Colonic mucosa (tissue), 4 donors: Measurements from ENCODE around the gene KDF1. TPM values are rescaled to one million over a fixed set of nuclear protein-coding genes. Genes with fewer than 3 reads are reported as not detected.
"Not testable (repeated sequence)": the region's sequence is repeated elsewhere in the genome, so short reads cannot be mapped to it uniquely, and the experiment has no call there.

Experiments
- DNase-seq: peaks from one replicate; pipeline ENCODE4 v3.0.0-alpha.2; 2020
- H3K27ac ChIP-seq: fragments of 200-600 bp; one replicate; pipeline ENCODE4 v1.8.0; 2021
- H3K27me3 ChIP-seq: fragments of 200-600 bp; one replicate; pipeline ENCODE4 v1.8.0; 2021
- H3K36me3 ChIP-seq: fragments of 200-600 bp; one replicate; pipeline ENCODE4 v1.8.0; 2021
- H3K4me1 ChIP-seq: fragments of 200-600 bp; one replicate; pipeline ENCODE4 v1.8.0; 2021; ENCODE audit warnings: mild to moderate bottlenecking
- H3K4me3 ChIP-seq: fragments of 200-600 bp; one replicate; pipeline ENCODE4 v1.8.0; 2021
- H3K9ac ChIP-seq, 2 donors: one replicate each; pipeline ENCODE4 v1.7.0; 2013; ENCODE audit warnings: control low read depth in 2 of 2, low read depth in 2 of 2, low read length in 2 of 2
- H3K9me3 ChIP-seq: fragments of 200-600 bp; one replicate; pipeline ENCODE4 v1.8.0; 2021
- CTCF ChIP-seq: fragments of 200-600 bp; IDR thresholded peaks from one replicate; pipeline ENCODE4 v1.8.0; 2022; ENCODE audit warnings: antibody characterized with exemption, mild to moderate bottlenecking
- intact Hi-C: fragments of 100-400 bp; cut with DNase I; formaldehyde crosslinking; loops from one replicate; pipeline ENCODE4 v1.14.1; 2022
- total RNA-seq, 2 donors: library from RNA; stranded (reverse); fragmentation: NEBNext Ultra II Directional in 1 of 2; extraction: Animal tissue kit (Norgen Biotek cat#: 25700) in 1 of 2; gene quantifications; one replicate each; pipeline ENCODE4 v1.2.1, GENCODE V29; 2021
- donor health status: healthy.
- donor health status: DM: no; HTN: no; CAD: no.
- donor health status: DM: no; HTN: no; CAD: no.

The KDF1 gene
- total RNA-seq, 2 donors from 2014 or later = 23.2 to 27.3 TPM

- Histone ChIP-seq H3K4me3 (peak overlapping the region; percentile 25), H3K9ac (no peak overlapping the region), H3K27ac (no peak overlapping the region), H3K27me3 (peaks cover 44% of the 10 kb centered on the region), H3K36me3 (no peaks in the 10 kb centered on the region), H3K4me1 (peaks cover 4% of the 10 kb centered on the region), H3K9me3 (no peaks in the 10 kb centered on the region)
- no peak for TF ChIP-seq CTCF
- intact Hi-C loops = loop anchor here (5.0 kb wide), 1 partner anchor 42 kb away; no protein-coding TSS in a partner anchor
- no peak for DNase-seq
Observed at GRCh38 chr1:26994787-26995517, 34.7 kb upstream of the KDF1 start.

GRCh38 chr1:26994020-26994786 is 33.9 kb upstream of the KDF1 start:
- Histone ChIP-seq H3K9ac (peak overlapping the region in 1 of 2 donors; percentile 56), H3K36me3 (no peaks in the 10 kb centered on the region), H3K4me1 (peaks cover 4% of the 10 kb centered on the region), H3K27ac (no peak overlapping the region), H3K4me3 (peak overlapping the region; percentile 57), H3K9me3 (no peaks in the 10 kb centered on the region), H3K27me3 (peaks cover 44% of the 10 kb centered on the region)
- TF ChIP-seq CTCF = no peak
- DNase-seq = no peak
- intact Hi-C loops = no loop called here

- H3K27ac ChIP-seq = no peak within 1 kb of the TSS
- peak within 1 kb of the TSS in 1 of 2 donors; percentile 56 for H3K9ac ChIP-seq
- peak; percentile 73 for DNase-seq
- H3K4me1 ChIP-seq = peaks cover 4% of the 10 kb centered on the region
- no peaks in the 10 kb centered on the region for H3K36me3 ChIP-seq
- no peak for TF ChIP-seq CTCF
- intact Hi-C loops = no loop called here
- peaks cover 44% of the 10 kb centered on the region for H3K27me3 ChIP-seq
- peak within 1 kb of the TSS; percentile 57 for H3K4me3 ChIP-seq
- no peaks in the 10 kb centered on the region for H3K9me3 ChIP-seq
Observed at GRCh38 chr1:26993237-26994019, 33.2 kb upstream of the KDF1 start, which contains the start of gene TRNP1. TRNP1 (plus strand) TSS chr1:26993692; CDS start chr1:26993787, 95 bp downstream.

- no peaks in the 10 kb centered on the region for H3K9me3 ChIP-seq
- TF ChIP-seq CTCF = no peak
- no peak overlapping the region for H3K27ac ChIP-seq
- DNase-seq = no peak
- intact Hi-C loops = no loop called here
- peaks cover 40% of the 10 kb centered on the region for H3K27me3 ChIP-seq
- H3K4me3 ChIP-seq = no peak overlapping the region
- no peaks in the 10 kb centered on the region for H3K36me3 ChIP-seq
- H3K4me1 ChIP-seq = peaks cover 4% of the 10 kb centered on the region
- H3K9ac ChIP-seq = no peak overlapping the region
Observed at GRCh38 chr1:26991310-26992116, 31.2 kb upstream of the KDF1 start.

GRCh38 chr1:26989403-26990109 is 29.3 kb upstream of the KDF1 start:
- DNase-seq, H3K27ac ChIP-seq, H3K4me3 ChIP-seq, H3K9me3 ChIP-seq, H3K9ac ChIP-seq, H3K36me3 ChIP-seq, intact Hi-C loops, H3K4me1 ChIP-seq: not testable (repeated sequence)
- H3K27me3 ChIP-seq = peaks cover 23% of the 10 kb centered on the region
